ENCODE data around the gene PAQR4.
"Not testable (repeated sequence)": the region's sequence is repeated elsewhere in the genome, so short reads cannot be mapped to it uniquely, and the experiment has no call there.

The PAQR4 gene
- total RNA-seq = 2.4 to 3.1 reads per million in 2 donors

- peak; percentile 61 for DNase-seq
Observed at GRCh38 chr16:2968738-2969544, at the start of gene PAQR4. TSS of gene PAQR4 (plus strand) at chr16:2969348. CDS start at chr16:2969675, 327 bp downstream.

- DNase-seq = peak; percentile 54
Observed at GRCh38 chr16:2919511-2920255, 49.5 kb upstream of the PAQR4 start.

- DNase-seq = no peak
Observed at GRCh38 chr16:2923481-2923880, 45.7 kb upstream of the PAQR4 start.

- DNase-seq = no peak
Observed at GRCh38 chr16:2924901-2925755, 44.0 kb upstream of the PAQR4 start.

GRCh38 chr16:2925951-2926649 is 43.0 kb upstream of the PAQR4 start:
- DNase-seq = no peak

- DNase-seq = no peak
Observed at GRCh38 chr16:2926650-2926999, 42.5 kb upstream of the PAQR4 start.

- peak; percentile 85 for DNase-seq
Observed at GRCh38 chr16:2927010-2927646, 42.0 kb upstream of the PAQR4 start.

- not testable (repeated sequence) for DNase-seq
Observed at GRCh38 chr16:2928151-2928550, 41.0 kb upstream of the PAQR4 start.

- no peak for DNase-seq
Observed at GRCh38 chr16:2928796-2929195, 40.4 kb upstream of the PAQR4 start.

- no peak for DNase-seq
Observed at GRCh38 chr16:2929693-2930092, 39.5 kb upstream of the PAQR4 start.

- no peak for DNase-seq
Observed at GRCh38 chr16:2930236-2930635, 38.9 kb upstream of the PAQR4 start.

GRCh38 chr16:2931231-2931914 is 37.8 kb upstream of the PAQR4 start:
- not testable (repeated sequence) for DNase-seq

GRCh38 chr16:2933136-2933535 is 36.0 kb upstream of the PAQR4 start:
- DNase-seq = no peak

- no peak for DNase-seq
Observed at GRCh38 chr16:2933701-2934100, 35.4 kb upstream of the PAQR4 start.

- no peak for DNase-seq
Observed at GRCh38 chr16:2934450-2934849, 34.7 kb upstream of the PAQR4 start.

GRCh38 chr16:2936436-2937011 is 32.6 kb upstream of the PAQR4 start:
- DNase-seq = no peak

GRCh38 chr16:2937170-2937569 is 32.0 kb upstream of the PAQR4 start:
- DNase-seq = no peak

GRCh38 chr16:2938206-2938605 is 30.9 kb upstream of the PAQR4 start:
- DNase-seq = no peak

- no peak for DNase-seq
Observed at GRCh38 chr16:2939968-2940367, 29.2 kb upstream of the PAQR4 start.

GRCh38 chr16:2942045-2942444 is 27.1 kb upstream of the PAQR4 start:
- DNase-seq = no peak

- not testable (repeated sequence) for DNase-seq
Observed at GRCh38 chr16:2943716-2944115, 25.4 kb upstream of the PAQR4 start.
